AG04449 (cell line): ENCODE results near the gene PLXNB2.

Experiments used
- CTCF ChIA-PET: fragments of 350-600 bp; formaldehyde crosslinking; extraction: SDS; loops from one replicate; lab custom pipeline; 2021; ENCODE audit warnings: antibody characterized with exemption; lab: Yijun Ruan, JAX
- POLR2A ChIA-PET: fragments of 400-600, 350-600 bp; formaldehyde crosslinking; extraction: SDS; loops from one replicate; lab custom pipeline; 2020; ENCODE audit warnings: antibody characterized with exemption, inconsistent platforms; lab: Yijun Ruan, JAX
- DNase-seq: peaks from one replicate; pipeline ENCODE4 v3.0.0-alpha.2; 2010; ENCODE audit warnings: low read depth, low spot score
- H3K4me3 ChIP-seq: 2 replicates; pipeline ENCODE4 v1.5.1; 2011; ENCODE audit warnings: low read depth, mild to moderate bottlenecking, control low read depth, low read length
- CTCF ChIP-seq: IDR thresholded peaks from one replicate; pipeline ENCODE4 v1.5.1; 2011; ENCODE audit warnings: mild to moderate bottlenecking, moderate library complexity, low read length, control low read depth, inconsistent platforms; ENCODE audit not compliant: insufficient read depth; ENCODE audit errors: missing control alignments

Gene PLXNB2

DNA sequence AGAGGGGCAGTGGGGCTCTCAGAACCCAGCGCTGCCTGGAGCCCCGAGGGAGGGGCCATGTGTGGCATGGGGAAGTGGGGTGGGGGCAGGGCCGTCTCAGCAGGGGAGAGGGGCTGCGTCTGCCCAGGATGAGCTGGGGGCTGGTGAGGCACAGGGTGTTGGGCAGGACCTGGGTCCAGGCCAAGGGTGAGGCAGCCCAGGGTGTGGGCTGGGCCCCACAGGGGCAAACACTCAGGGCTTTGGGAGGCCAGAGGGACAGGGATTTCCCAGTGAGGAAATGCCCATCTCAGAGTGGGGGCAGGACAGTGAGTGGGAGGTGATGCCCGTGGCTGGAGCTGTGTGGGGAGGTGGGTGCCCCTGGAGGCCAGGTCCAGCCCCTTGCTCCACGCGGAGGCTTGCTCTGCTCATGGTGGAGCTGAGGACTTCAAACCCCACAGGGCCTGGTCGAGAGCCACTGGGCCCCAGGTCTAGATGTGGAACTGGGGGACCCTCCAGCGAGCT is 5.4 kb downstream of the PLXNB2 start:
- no peak for TF ChIP-seq CTCF

GRCh38 chr22:50301581-50301991 is 5.9 kb downstream of the PLXNB2 start:
- no peak for TF ChIP-seq CTCF
- ChIA-PET CTCF (interaction anchor here (0.9 to 2.5 kb wide), 7 partner anchors 25 to 154 kb away, joined by 3 to 10 read pairs (median 5); no protein-coding TSS in a partner anchor), POLR2A (interaction anchor here (1.3 to 2.2 kb wide), 2 partner anchors 9 to 11 kb away, joined by 6 read pairs; no protein-coding TSS in a partner anchor)
- peak overlapping the region; percentile 3; the same call in 1 of the 2 replicates for H3K4me3 ChIP-seq
- DNase-seq: no peak

More for the DNA sequence above, 5.4 kb downstream of the PLXNB2 start:
- POLR2A ChIA-PET: interaction anchor here (1.0 to 2.2 kb wide), 3 partner anchors 9 to 29 kb away, joined by 3 to 6 read pairs (median 6); no protein-coding TSS in a partner anchor
- DNase-seq: no peak
- H3K4me3 ChIP-seq: no peak overlapping the region
- CTCF ChIA-PET: interaction anchor here (0.9 to 2.5 kb wide), 7 partner anchors 18 to 155 kb away, joined by 3 to 10 read pairs (median 4); no protein-coding TSS in a partner anchor

DNA sequence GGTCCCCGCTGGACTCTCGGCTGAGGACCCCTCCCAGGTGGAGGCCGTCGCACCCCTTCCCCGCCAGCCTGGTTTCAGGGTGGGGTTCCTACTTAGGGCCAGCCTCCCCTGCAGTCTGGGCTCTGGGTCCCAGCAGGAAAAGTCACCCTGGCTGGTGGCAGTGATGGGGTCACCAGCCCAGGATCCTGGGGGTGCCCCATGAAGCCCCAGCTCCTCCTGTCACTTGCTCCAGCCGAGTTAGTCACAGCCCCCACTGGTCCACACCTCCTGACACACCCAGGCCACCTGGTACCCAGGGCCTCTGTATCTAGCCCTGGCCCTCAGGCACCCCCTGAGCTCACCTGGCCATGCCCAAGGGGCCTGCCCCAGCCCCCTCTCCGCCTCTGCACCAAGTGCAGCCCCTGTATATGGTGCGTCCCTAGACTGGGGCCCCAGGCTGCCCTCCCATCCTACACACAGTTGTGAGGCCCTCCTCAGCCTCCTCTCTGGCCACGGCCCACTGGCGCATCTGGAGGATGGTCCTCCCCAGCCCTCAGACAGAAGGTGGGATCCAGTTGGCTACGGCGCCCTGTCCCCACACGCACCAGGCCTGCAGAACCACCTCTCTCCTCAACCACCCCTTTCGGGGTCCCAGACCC is 6.7 kb downstream of the PLXNB2 start:
- no peak for DNase-seq
- ChIA-PET CTCF (interaction anchor here (1.1 to 1.9 kb wide), 3 partner anchors 22 to 41 kb away, joined by 4 to 5 read pairs (median 4); no protein-coding TSS in a partner anchor), POLR2A (interaction anchor here (2.2 kb wide), 1 partner anchor 10 kb away, joined by 6 read pairs; no protein-coding TSS in a partner anchor)
- no peak for TF ChIP-seq CTCF
- H3K4me3 ChIP-seq: peak overlapping the region; percentile 34

DNA sequence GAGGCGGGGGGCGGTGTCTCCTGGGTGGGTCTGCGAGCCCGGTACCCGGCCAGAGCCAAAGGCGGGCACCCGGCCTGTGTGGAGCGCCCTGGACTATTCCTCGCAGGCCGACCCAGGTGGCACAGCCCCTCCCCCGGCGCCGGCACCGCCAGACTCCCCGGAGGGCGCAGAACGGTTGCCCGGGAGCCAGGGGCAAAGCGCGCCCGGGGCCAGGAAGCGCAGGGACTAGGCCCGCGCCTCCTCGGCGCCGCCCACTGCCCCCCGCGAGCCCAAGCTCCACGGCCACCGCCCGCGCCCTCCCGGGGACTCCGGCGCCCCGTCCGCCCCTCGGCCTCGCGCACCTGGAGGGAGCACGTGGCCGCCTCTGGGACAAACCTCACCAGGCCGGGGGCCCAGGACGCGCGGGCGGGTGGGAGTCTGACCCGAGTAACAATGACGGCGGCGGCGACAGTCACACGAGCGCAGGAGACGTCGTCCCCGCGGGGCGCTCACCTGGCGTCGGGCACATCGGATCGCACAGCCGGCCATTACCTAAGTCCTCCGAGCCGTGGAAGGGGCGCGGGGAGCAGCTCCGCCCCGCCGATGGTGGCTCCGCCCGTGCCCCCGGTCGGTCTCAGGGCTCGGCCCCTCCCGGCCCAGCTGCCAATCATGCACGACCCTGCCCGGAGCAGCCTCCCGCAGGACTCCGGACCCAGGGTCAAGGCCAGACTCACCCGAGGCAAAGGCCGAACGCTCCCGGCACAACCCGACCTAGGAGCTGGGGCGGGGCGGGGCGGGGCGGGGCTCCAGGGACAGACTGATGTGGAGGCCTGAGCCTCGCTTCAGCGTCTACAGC is 7.4 kb downstream of the PLXNB2 start:
- no peak for DNase-seq
- peak overlapping the region; percentile 34 for H3K4me3 ChIP-seq
- ChIA-PET POLR2A (interaction anchor here (2.2 kb wide), 1 partner anchor 9 kb away, joined by 6 read pairs; no protein-coding TSS in a partner anchor), CTCF (interaction anchor here (1.1 to 1.9 kb wide), 3 partner anchors 23 to 42 kb away, joined by 4 to 5 read pairs (median 4); no protein-coding TSS in a partner anchor)
- TF ChIP-seq CTCF: no peak

DNA sequence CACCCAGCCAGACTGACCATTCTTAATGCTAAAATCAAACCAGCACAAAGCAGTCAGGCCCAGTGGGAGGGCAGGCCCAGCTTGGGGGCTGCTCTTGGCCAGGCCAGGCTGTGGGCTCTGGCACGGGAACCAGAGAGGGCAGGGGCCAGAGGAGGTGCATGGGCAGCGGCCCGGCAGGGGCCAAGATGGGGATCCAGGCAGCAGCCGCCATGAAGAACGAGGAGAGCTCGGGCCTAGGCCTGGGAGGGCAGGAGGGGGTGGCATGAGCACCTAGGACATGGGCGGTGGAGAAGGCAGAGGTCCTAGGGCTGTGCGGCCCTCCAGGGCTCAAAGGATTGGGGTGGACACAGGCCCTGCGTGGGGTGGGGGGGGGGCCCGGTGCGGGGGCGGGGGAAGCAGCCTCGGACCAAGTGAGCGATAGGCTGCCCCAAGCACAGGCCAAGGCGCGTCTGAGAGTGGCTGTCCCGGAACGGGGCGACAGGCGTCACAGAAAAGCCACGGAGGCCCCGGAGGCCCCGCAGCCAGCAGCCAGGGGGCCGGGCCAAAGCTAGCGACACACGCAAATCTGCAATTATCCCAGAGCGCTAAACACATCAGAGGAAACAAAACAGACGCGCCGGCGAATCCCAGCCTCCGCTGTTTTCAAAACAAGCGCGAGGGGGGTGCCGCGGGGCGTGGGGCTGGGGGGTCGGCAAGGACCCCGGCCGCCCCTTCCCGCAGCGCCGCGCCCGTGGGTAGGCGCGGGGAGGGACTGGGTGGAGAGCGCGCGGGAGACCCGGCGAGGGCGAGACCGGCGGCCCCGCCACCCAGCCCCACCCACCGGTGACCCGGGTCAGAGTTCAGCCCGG is 8.3 kb downstream of the PLXNB2 start:
- peak overlapping the region; percentile 34 for H3K4me3 ChIP-seq
- ChIA-PET POLR2A (no interaction called here), CTCF (interaction anchor here (1.3 kb wide), 2 partner anchors 23 to 48 kb away, joined by 3 to 4 read pairs; no protein-coding TSS in a partner anchor)
- no peak for DNase-seq
- TF ChIP-seq CTCF: no peak
